ENCODE data around the gene LRRC45. TPM values are rescaled to one million over a fixed set of nuclear protein-coding genes. Genes with fewer than 3 reads are reported as not detected.
A peak's percentile ranks its signal among the peaks of the same experiment; 100 is the strongest.

The LRRC45 gene
- total RNA-seq, 2 experiments from 2014 or later: 41.2 to 52.0 TPM

GRCh38 chr17:82000803-82001570 lies 22.1 kb upstream of the LRRC45 start:
- ChIA-PET POLR2A (no interaction called here), CTCF (ENCODE audit: unreplicated experiment) (no interaction called here)
- no peaks in the 10 kb centered on the region for H3K79me2 ChIP-seq (ENCODE audit: insufficient read depth, low read depth, low read length)
- no peak overlapping the region for H2AFZ ChIP-seq (ENCODE audit: low read length)
- intact Hi-C loops (cut with micrococcal nuclease; ENCODE audit: unreplicated experiment): no loop called here
- no peak overlapping the region for H3K4me2 ChIP-seq (ENCODE audit: low read length)
- H4K20me1 ChIP-seq (ENCODE audit: insufficient read depth, low read length): no peaks in the 10 kb centered on the region
- H3K27ac ChIP-seq (ENCODE audit: low read depth, low read length, poor library complexity, severe bottlenecking): no peak overlapping the region
- H3K9me2 ChIP-seq (ENCODE audit: insufficient read depth, low read length): no peaks in the 10 kb centered on the region
- no peaks in the 10 kb centered on the region for H3K4me1 ChIP-seq (ENCODE audit: insufficient read depth, low read length, poor library complexity, severe bottlenecking)
- peak; percentile 45 for DNase-seq (ENCODE audit: low spot score)
- no peak overlapping the region for H3K4me3 ChIP-seq (ENCODE audit: low read depth, low read length, poor library complexity, severe bottlenecking)
- H3K36me3 ChIP-seq (ENCODE audit: insufficient read depth, low read length): peaks cover 8% of the 10 kb centered on the region; the same call in 1 of the 2 replicates
- no peaks in the 10 kb centered on the region for H3K9me3 ChIP-seq (ENCODE audit: low read length)
- no TSS peak for BruUV-seq (replicated peaks)
- TF ChIP-seq CTCF (conservative IDR thresholded peaks at IDR 0.05; ENCODE audit: low read length) (no peak), EZH2phosphoT487 (IDR thresholded peaks at IDR 0.05; ENCODE audit: borderline replicate concordance, low read depth, low read length) (no peak)

- H3K4me2 ChIP-seq (ENCODE audit: low read length): no peak overlapping the region
- H3K79me2 ChIP-seq (ENCODE audit: insufficient read depth, low read depth, low read length): no peaks in the 10 kb centered on the region
- H3K4me3 ChIP-seq (ENCODE audit: low read depth, low read length, poor library complexity, severe bottlenecking): no peak overlapping the region
- ChIA-PET POLR2A (no interaction called here), CTCF (ENCODE audit: unreplicated experiment) (no interaction called here)
- TF ChIP-seq EZH2phosphoT487 (IDR thresholded peaks at IDR 0.05; ENCODE audit: borderline replicate concordance, low read depth, low read length): no peak
- no peak for TF ChIP-seq CTCF (conservative IDR thresholded peaks at IDR 0.05; ENCODE audit: low read length)
- peaks cover 5% of the 10 kb centered on the region; the same call in 1 of the 2 replicates for H3K36me3 ChIP-seq (ENCODE audit: insufficient read depth, low read length)
- H3K27ac ChIP-seq (ENCODE audit: low read depth, low read length, poor library complexity, severe bottlenecking): no peak overlapping the region
- no peaks in the 10 kb centered on the region for H3K4me1 ChIP-seq (ENCODE audit: insufficient read depth, low read length, poor library complexity, severe bottlenecking)
- H3K9me2 ChIP-seq (ENCODE audit: insufficient read depth, low read length): no peaks in the 10 kb centered on the region
- intact Hi-C loops (cut with micrococcal nuclease; ENCODE audit: unreplicated experiment): no loop called here
- no peak for DNase-seq (ENCODE audit: low spot score)
- no peaks in the 10 kb centered on the region for H3K9me3 ChIP-seq (ENCODE audit: low read length)
- H4K20me1 ChIP-seq (ENCODE audit: insufficient read depth, low read length): no peaks in the 10 kb centered on the region
- H2AFZ ChIP-seq (ENCODE audit: low read length): no peak overlapping the region
- BruUV-seq (replicated peaks): no TSS peak
These were observed 21.5 kb upstream of the LRRC45 start for GRCh38 chr17:82001571-82002056.
